ENCODE data around the gene DISC1. TPM values are rescaled to one million over a fixed set of nuclear protein-coding genes. Genes with fewer than 3 reads are reported as not detected.

DISC1 gene
- total RNA-seq, 4 donors from 2014 or later: 3.3 to 11.4 (median 4.2) TPM

DNA sequence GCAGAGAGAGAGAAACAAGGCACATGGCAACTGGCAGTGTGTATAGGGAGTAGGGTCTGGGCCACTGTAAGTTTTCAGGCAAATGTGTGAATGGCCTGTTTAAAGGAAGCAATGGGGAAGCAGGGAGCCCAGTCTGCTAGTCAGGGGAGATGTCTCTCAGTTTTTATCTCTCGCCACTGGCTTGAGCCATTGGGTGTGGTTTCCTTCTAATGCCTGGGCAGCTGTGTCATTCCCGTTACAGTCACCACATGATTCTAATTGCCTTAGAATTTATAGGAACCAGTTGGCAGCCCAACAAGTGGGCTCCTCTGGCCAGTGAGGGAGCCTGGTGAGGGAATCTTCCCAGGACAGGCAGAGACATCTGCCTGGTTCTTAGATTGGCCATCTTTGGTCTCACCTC is 182.4 kb downstream of the DISC1 start:
- H3K27ac ChIP-seq: no peak overlapping the region
- no peak overlapping the region for H3K4me3 ChIP-seq
- no peaks in the 10 kb centered on the region for H3K27me3 ChIP-seq
- H3K9me3 ChIP-seq: no peaks in the 10 kb centered on the region
- 48 to 63% methylated on average over 2 of the region's 2 CpGs for WGBS, 2 donors
- no peak for DNase-seq
- peaks cover 5 to 13% (median 6%) of the 10 kb centered on the region in 3 donors for H3K4me1 ChIP-seq
- TF ChIP-seq, protein P1, sequence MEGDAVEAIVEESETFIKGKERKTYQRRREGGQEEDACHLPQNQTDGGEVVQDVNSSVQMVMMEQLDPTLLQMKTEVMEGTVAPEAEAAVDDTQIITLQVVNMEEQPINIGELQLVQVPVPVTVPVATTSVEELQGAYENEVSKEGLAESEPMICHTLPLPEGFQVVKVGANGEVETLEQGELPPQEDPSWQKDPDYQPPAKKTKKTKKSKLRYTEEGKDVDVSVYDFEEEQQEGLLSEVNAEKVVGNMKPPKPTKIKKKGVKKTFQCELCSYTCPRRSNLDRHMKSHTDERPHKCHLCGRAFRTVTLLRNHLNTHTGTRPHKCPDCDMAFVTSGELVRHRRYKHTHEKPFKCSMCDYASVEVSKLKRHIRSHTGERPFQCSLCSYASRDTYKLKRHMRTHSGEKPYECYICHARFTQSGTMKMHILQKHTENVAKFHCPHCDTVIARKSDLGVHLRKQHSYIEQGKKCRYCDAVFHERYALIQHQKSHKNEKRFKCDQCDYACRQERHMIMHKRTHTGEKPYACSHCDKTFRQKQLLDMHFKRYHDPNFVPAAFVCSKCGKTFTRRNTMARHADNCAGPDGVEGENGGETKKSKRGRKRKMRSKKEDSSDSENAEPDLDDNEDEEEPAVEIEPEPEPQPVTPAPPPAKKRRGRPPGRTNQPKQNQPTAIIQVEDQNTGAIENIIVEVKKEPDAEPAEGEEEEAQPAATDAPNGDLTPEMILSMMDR (IDR thresholded peaks at IDR 0.05): no peak
- no peak for TF ChIP-seq POLR2A (IDR thresholded peaks at IDR 0.05)
- intact Hi-C loops (cut with DNase I): no loop called here
- no peaks in the 10 kb centered on the region for H3K36me3 ChIP-seq

DNA sequence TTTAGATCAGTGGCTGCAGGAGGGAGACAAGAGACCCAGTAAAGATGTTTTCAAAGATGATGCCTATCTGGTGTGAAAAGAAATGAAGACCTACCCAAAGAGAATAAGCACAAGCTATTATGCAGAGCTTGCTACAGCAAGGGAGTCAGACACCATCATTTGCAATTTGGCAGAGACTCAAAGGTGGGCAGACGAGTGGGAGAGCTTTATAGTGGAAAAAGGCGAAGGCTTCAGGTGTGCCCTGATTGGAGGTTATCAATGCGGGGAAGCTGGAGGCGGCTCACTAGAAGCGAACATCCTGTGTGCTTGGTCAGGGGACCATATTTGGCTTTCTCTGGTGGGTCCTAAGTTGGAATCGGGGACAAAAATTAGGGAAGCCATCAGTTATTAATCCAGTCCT is 183.8 kb downstream of the DISC1 start:
- 86 to 96% methylated on average over 6 of the region's 6 CpGs for whole genome bisulfite sequencing, 2 donors
- Histone ChIP-seq H3K27me3 (no peaks in the 10 kb centered on the region), H3K36me3 (no peaks in the 10 kb centered on the region), H3K4me1 (peaks cover 5 to 13% (median 6%) of the 10 kb centered on the region in 3 donors), H3K27ac (no peak overlapping the region), H3K4me3 (no peak overlapping the region), H3K9me3 (no peaks in the 10 kb centered on the region)
- no peak for DNase-seq
- TF ChIP-seq POLR2A (IDR thresholded peaks at IDR 0.05): no peak
- TF ChIP-seq, protein P1 (IDR thresholded peaks at IDR 0.05): no peak
- intact Hi-C loops (cut with DNase I): no loop called here

DNA sequence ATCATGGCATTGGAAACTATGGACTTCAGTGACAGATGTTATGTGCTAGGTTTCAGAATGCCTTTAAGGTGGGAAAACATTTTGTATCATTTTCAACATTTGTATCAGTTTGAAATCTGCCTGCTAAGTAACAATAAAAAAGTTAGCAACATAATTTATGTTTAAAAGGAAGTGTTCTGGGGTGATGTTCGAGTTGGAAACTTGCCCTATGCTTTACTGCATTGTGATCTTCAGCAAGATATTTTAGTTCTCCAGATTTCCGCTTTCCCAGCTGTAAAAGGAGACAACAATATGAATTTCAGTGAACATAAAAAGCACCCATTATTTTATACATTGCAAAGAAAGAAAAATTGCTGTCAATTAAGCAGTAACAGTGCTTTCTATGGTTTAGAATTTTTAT is 187.4 kb downstream of the DISC1 start:
- 55 to 66% methylated on average over 2 of the region's 2 CpGs for WGBS, 2 donors
- no peak for DNase-seq
- intact Hi-C loops (cut with DNase I): no loop called here
- no peak overlapping the region for H3K4me3 ChIP-seq
- H3K4me1 ChIP-seq: peaks cover 0 to 1% (median 1%) of the 10 kb centered on the region in 3 donors
- peaks cover 0 to 8% (median 0%) of the 10 kb centered on the region in 3 donors for H3K36me3 ChIP-seq
- H3K27ac ChIP-seq: no peak overlapping the region
- no peaks in the 10 kb centered on the region for H3K27me3 ChIP-seq
- TF ChIP-seq POLR2A (IDR thresholded peaks at IDR 0.05): no peak
- TF ChIP-seq, protein P1 (IDR thresholded peaks at IDR 0.05): no peak
- H3K9me3 ChIP-seq: no peaks in the 10 kb centered on the region

DNA sequence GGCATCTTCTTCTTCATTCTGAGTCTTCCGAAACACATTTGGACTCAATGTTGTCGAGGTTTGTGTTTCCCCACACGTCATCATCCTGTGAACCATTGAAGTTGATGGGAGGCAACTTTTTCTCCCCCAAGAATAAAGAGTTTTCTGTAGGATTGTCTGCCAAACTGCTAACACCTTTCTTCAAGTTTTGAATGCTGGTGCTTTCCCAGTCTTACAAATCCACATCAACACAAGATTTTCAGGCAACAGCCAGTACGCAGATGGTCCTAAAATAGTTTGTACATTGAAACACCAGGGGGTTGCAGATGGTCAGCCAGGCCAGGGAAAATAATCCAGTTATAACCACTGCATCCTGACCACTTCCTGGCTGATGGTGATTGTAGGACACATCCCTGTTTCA is 187.9 kb downstream of the DISC1 start:
- Histone ChIP-seq H3K27me3 (no peaks in the 10 kb centered on the region), H3K27ac (no peak overlapping the region), H3K4me1 (no peaks in the 10 kb centered on the region), H3K4me3 (no peak overlapping the region), H3K9me3 (no peaks in the 10 kb centered on the region), H3K36me3 (peaks cover 0 to 8% (median 0%) of the 10 kb centered on the region in 3 donors)
- no peak for DNase-seq
- intact Hi-C loops (cut with DNase I): no loop called here
- 60 to 80% methylated on average over 4 of the region's 4 CpGs for WGBS, 2 donors
- TF ChIP-seq, protein P1 (IDR thresholded peaks at IDR 0.05): no peak
- TF ChIP-seq POLR2A (IDR thresholded peaks at IDR 0.05): no peak

DNA sequence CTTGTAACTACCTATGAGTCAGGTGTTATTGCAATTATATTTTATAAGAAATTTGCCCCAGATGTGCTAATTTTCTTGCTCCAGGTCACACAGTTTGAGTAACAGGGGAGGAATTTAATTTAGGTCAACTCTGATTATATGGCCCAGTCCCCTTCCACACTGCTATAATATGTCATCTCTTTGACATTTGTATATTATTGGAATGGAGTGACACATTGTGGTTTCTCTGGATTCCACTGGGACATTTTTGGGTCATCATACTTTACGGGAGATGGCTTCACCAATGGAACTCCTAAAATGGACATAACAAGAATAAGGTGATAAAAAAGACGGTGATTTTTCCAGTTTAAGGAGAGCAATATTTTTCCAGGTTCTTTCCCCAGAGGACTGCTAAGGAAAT is 191.2 kb downstream of the DISC1 start:
- Histone ChIP-seq H3K27me3 (no peaks in the 10 kb centered on the region), H3K9me3 (no peaks in the 10 kb centered on the region), H3K27ac (no peak overlapping the region), H3K4me3 (no peak overlapping the region), H3K36me3 (peaks cover 0 to 8% (median 0%) of the 10 kb centered on the region in 3 donors), H3K4me1 (no peaks in the 10 kb centered on the region)
- DNase-seq: no peak
- TF ChIP-seq, protein P1 (IDR thresholded peaks at IDR 0.05): no peak
- no peak for TF ChIP-seq POLR2A (IDR thresholded peaks at IDR 0.05)
- intact Hi-C loops (cut with DNase I): no loop called here
- 89 to 93% methylated on average over 1 to 2 of the region's 2 CpGs for WGBS, 2 donors
